Hepatic stellate cell (primary cell): ENCODE data around the gene ELP5.

Experiments
- DNase-seq: peaks from one replicate; pipeline ENCODE4 v3.0.0; 2011; ENCODE audit warnings: low spot score

The ELP5 gene, protein sequence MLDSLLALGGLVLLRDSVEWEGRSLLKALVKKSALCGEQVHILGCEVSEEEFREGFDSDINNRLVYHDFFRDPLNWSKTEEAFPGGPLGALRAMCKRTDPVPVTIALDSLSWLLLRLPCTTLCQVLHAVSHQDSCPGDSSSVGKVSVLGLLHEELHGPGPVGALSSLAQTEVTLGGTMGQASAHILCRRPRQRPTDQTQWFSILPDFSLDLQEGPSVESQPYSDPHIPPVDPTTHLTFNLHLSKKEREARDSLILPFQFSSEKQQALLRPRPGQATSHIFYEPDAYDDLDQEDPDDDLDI

DNA sequence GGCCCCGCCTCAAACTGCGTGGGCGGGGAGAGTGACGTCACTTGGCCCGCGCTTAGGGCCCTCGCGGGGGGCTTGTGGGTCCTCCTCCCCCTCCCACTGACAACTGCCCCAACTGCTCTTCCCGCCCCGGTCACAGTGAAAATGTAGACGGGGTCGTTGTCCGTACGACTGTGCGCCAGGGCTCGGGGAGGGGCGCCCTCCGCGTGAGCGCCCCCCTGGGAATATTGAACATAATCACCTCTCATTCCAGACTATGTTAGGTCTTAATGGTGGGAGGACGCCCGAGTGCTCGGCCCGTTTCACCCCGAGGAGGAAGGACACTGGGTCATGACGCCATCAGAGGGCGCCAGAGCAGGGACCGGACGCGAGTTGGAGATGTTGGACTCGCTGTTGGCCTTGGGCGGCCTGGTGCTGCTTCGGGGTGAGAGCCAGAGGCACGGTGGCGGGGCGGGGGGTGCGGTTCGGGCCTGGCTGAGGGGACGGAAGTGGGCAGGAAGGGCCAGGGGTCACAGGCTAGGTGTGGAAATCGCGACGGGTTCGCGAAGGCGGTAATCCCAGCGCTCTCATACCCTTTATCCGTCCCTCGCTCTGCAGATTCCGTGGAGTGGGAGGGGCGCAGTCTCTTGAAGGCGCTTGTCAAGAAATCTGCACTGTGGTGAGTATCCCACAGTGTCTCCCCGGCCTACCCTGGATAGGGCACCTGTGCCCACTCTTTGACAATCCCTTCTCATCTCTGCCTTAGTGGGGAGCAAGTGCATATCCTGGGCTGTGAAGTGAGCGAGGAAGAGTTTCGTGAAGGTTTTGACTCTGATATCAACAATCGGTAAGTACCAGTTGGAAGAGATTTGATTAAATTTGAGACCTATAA lies at the start of gene ELP5:
Gene ELP5, plus strand, starts transcription at position 40 of the 868 bp plus-strand sequence. Its CDS starts 336 bp downstream, at position 376.
- peak; percentile 94 for DNase-seq

- DNase-seq = no peak
Measured at GRCh38 chr17:7203391-7203790, 48.6 kb upstream of the ELP5 start.

- DNase-seq = no peak
Measured at GRCh38 chr17:7204336-7204735, 47.7 kb upstream of the ELP5 start.

- DNase-seq = peak; percentile 92
Measured at GRCh38 chr17:7204828-7205461, 47.1 kb upstream of the ELP5 start.

GRCh38 chr17:7205561-7205960 lies 46.5 kb upstream of the ELP5 start:
- no peak for DNase-seq

GRCh38 chr17:7207120-7208001 lies 44.7 kb upstream of the ELP5 start:
- DNase-seq = peak; percentile 44

DNA sequence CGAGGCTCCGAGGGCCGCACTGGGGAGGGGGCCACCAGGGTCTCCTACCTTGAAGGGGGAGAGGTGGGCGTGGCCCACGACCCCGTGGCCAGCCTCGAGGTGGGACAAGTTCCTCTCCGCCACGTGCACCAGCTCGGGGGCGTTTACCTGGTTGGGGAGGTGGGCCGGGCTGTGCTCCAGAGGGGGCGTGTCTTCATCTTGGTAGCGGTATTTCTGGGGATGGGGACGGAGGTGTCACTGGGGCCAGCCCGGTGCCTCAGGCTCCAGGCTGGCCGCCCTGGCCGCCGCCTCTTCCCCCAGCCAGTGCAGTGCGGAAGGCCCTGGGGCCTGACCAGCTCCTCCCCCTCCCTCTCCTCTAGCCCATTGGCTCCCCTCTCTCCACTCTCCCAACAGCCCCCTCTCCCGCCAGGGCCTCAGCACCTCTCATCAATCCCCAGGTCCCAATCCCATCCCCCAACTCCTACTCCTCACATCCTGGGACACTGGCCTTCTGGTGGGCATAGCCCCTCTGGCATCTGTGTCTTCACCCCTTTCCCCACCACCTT lies 43.9 kb upstream of the ELP5 start:
- no peak for DNase-seq

GRCh38 chr17:7208754-7209460 lies 43.1 kb upstream of the ELP5 start:
- no peak for DNase-seq

- DNase-seq = no peak
Measured at GRCh38 chr17:7211491-7212273, 40.3 kb upstream of the ELP5 start.

- peak; percentile 74 for DNase-seq
Measured at GRCh38 chr17:7213895-7214299, 38.1 kb upstream of the ELP5 start.

- DNase-seq = peak; percentile 98
Measured at GRCh38 chr17:7214300-7215135, 37.5 kb upstream of the ELP5 start.

DNA sequence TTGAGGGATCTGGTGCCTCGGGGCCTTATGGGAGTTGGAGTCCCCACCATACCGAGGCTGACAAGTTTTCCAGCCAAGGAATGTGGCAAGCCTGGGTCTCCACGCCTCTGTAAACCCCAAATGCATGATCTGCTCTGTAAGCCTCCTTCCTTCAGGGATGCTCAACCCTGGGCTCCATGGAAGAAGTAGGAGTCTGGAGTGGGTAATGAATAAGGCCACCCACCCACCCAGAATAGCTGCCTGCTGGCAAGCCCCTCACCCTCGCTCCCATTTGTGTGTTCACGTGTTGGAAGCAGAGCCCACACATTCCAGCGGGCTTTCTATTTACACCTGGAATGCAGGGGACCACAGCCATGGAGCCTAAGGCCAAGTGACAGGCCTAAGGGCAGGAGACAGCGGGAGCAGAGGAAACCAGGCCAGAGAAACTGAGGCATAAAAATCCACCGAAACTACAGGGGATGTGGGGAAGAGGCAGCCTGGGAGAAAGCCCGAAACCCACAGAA lies 36.8 kb upstream of the ELP5 start:
- no peak for DNase-seq

- peak; percentile 58 for DNase-seq
Measured at GRCh38 chr17:7215652-7216180, 36.3 kb upstream of the ELP5 start.

DNA sequence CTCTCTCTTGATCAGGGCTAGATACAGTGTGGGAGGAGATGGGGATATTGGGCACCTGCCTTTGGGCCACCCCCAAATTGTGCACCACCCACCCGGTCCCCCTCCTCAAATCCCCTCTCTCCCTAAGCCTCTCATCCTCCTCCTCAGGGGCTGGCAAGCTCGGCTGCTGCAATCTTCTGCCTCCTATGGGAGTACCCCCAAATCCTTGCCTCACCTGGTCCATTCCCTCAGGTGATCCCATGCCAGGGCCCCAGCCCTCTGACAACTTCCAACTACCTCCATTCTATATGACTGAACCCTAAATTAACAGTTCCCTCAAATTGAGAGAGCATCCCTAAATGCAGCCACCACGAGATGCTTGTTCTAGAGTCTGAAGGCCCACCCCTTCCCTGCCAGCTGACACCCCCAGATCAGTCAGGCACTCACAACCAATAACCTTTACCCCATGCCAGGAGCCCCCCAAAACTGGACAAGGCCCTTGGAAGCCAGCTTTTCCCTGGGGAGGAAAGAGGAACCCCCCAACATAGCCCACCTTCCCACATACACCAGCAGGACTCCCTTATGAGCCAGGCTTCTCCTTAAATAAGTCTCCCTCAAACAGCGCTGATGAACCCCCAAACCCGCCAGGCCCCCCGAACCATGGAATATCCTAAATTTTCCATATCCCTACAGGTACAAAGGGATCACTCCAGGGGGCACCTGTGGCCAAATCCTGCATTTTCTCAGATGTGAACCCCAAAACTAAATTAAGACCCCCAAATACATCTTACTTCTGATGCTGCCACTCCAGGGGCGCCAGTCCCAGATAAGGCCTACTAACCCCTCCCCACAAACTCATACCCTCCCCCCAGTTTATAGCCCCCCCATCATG lies 35.5 kb upstream of the ELP5 start:
- no peak for DNase-seq

DNA sequence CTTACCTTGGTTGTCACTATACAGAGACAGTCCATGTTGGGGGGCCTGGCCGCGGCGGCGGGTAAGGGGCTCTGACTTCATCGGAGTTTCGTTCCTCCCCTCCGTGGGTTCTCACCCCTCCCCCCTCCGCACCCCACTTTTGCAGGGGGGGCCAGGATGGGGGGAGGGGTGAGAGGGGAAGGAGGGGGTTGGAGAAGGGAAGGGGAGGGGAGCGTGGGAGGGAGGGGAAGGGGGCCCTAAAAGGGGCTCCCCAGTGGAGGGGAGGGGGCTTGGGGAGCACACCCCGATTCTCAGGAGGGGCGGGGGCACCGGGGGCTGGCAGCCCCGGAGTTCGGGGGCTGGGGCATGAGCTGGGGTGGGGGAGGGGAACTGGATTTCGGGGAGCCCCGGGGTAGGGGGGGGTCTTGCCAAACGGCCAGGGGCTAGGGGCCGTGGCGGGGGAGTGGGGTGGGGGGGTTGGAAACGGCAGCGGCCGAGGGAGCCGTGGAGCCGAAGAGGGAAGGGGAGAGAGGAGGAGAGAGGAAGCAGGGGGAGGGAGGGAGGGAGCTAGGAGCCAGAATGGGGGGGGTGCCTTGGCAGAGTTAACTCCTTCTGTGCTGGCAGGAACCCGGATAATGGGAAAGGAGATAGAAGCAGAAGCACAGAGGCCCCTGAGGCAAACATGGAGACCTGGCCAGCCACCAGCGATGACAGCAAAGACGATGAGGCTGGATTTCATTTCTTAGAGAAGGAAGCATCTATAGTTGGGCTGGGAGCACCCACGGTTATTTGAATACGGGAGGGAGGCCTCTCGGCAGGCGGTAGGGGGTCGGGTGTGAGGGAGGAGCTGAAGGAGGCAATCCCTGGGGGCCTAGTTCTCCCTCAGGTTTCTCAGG lies 34.7 kb upstream of the ELP5 start:
- DNase-seq = peak; percentile 85

DNA sequence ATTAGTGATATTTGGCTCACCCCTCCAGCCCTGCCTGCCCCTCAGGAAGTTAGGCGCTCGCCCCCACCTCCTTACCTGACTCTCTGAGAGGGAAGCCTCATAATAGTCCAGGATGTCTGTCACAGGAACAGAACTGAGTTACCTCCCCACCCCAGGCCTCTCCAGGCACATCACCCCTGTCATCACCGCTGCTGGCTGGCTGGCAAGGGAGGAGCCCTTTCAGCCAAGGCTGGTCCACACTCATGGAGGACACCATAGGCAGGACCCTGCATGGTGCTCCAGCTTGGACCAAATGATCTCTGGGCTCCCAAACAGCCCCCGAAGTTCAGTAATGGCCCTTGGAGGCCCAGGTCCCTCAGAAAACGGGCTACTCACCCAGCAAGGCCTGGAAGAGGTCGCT lies 33.8 kb upstream of the ELP5 start:
- no peak for DNase-seq

DNA sequence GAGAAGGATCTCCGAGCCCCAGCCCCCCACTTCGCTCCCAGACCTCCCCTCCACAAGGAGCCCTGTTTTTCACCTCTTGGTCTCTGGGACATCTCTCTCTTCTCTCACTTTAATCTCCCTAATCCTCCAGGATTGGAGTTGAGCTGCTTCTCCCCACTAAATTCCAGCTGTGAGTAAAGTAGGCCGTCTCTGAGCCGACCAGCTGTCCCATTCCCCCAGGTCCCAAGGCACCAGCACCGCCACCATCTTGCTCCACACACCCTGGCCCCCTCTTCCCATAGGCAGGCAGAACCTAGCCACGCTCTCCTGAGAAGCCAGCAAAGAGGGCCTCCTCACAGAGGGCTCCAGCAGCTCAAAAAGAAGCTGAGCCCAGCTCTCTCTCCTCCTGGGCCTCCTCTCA lies 33.3 kb upstream of the ELP5 start:
- DNase-seq = no peak
